Measurements from ENCODE around the gene ATP8B1.
A peak's percentile ranks its signal among the peaks of the same experiment; 100 is the strongest.
"Not testable (repeated sequence)": the region's sequence is repeated elsewhere in the genome, so short reads cannot be mapped to it uniquely, and the experiment has no call there.

ATP8B1 gene

GRCh38 chr18:57655740-57656139 lies 147.4 kb downstream of the ATP8B1 start:
- no peak for DNase-seq

- DNase-seq: no peak
Observed at GRCh38 chr18:57651914-57652313, 151.2 kb downstream of the ATP8B1 start.

GRCh38 chr18:57649556-57650500 lies 153.3 kb downstream of the ATP8B1 start:
- DNase-seq: no peak

GRCh38 chr18:57648414-57648813 lies 154.7 kb downstream of the ATP8B1 start:
- no peak for DNase-seq

GRCh38 chr18:57644540-57644939 lies 158.6 kb downstream of the ATP8B1 start:
- no peak for DNase-seq

GRCh38 chr18:57643726-57644125 lies 159.4 kb downstream of the ATP8B1 start:
- not testable (repeated sequence) for DNase-seq

- DNase-seq: not testable (repeated sequence)
Observed at GRCh38 chr18:57642462-57642861, 160.7 kb downstream of the ATP8B1 start.

- DNase-seq: no peak
Observed at GRCh38 chr18:57640749-57641148, 162.4 kb downstream of the ATP8B1 start.

- DNase-seq: no peak
Observed at GRCh38 chr18:57640236-57640635, 162.9 kb downstream of the ATP8B1 start.

GRCh38 chr18:57635003-57635822 lies 167.9 kb downstream of the ATP8B1 start:
- no peak for DNase-seq

GRCh38 chr18:57631697-57632096 lies 171.4 kb downstream of the ATP8B1 start:
- DNase-seq: no peak

GRCh38 chr18:57630754-57631595 lies 172.1 kb downstream of the ATP8B1 start:
- no peak for DNase-seq

- DNase-seq: peak; percentile 95
Observed at GRCh38 chr18:57630002-57630753, 172.9 kb downstream of the ATP8B1 start.

GRCh38 chr18:57629422-57629821 lies 173.7 kb downstream of the ATP8B1 start:
- no peak for DNase-seq

- DNase-seq: no peak
Observed at GRCh38 chr18:57627488-57627887, 175.6 kb downstream of the ATP8B1 start.

GRCh38 chr18:57624988-57625387 lies 178.1 kb downstream of the ATP8B1 start:
- no peak for DNase-seq

- no peak for DNase-seq
Observed at GRCh38 chr18:57621246-57621604, 181.9 kb downstream of the ATP8B1 start.

GRCh38 chr18:57619876-57620275 lies 183.2 kb downstream of the ATP8B1 start:
- DNase-seq: no peak

GRCh38 chr18:57618910-57619309 lies 184.2 kb downstream of the ATP8B1 start:
- DNase-seq: no peak

GRCh38 chr18:57603871-57604270 lies 199.2 kb downstream of the ATP8B1 start:
- no peak for DNase-seq

Data from NCI-H2227 treated with DMSO at 0.1 percent for 48 hours (cell line).